Liver (tissue), 9 donors: Measurements from ENCODE around the gene CAPRIN2. TPM values are rescaled to one million over a fixed set of nuclear protein-coding genes. Genes with fewer than 3 reads are reported as not detected.

Source experiments
- DNase-seq: peaks from one replicate; pipeline ENCODE4 v3.0.0-alpha.2; 2017; ENCODE audit warnings: low spot score
- H3K27ac ChIP-seq, 2 donors: one replicate each; pipeline ENCODE4 v1.7.0; 2013; ENCODE audit warnings: inconsistent platforms in 2 of 2, low read length in 2 of 2, control low read depth in 1 of 2, low read depth in 1 of 2, mild to moderate bottlenecking in 1 of 2
- H3K27me3 ChIP-seq, 4 donors: one replicate each; pipeline versions ENCODE4 v1.6.1 to v1.7.0; 2013; ENCODE audit warnings: low read length in 3 of 4, inconsistent platforms in 1 of 4, mild to moderate bottlenecking in 1 of 4, moderate library complexity in 1 of 4; ENCODE audit not compliant: control insufficient read depth in 4 of 4, insufficient read depth in 4 of 4
- H3K36me3 ChIP-seq, 4 donors: one replicate each; pipeline versions ENCODE4 v1.6.1 to v1.7.0; 2013; ENCODE audit warnings: low read length in 3 of 4, mild to moderate bottlenecking in 3 of 4, low read depth in 1 of 4, moderate library complexity in 1 of 4; ENCODE audit not compliant: control insufficient read depth in 4 of 4, insufficient read depth in 3 of 4
- H3K4me1 ChIP-seq, 4 donors: one replicate each; pipeline versions ENCODE4 v1.6.1 to v1.7.0; 2013; ENCODE audit warnings: low read length in 3 of 4, mild to moderate bottlenecking in 3 of 4, moderate library complexity in 1 of 4; ENCODE audit not compliant: control insufficient read depth in 4 of 4, insufficient read depth in 4 of 4
- H3K4me3 ChIP-seq, 3 donors: one replicate each; pipeline versions ENCODE4 v1.6.1 to v1.7.0; 2013; ENCODE audit warnings: low read length in 3 of 3, control low read depth in 1 of 3, low read depth in 1 of 3, mild to moderate bottlenecking in 1 of 3
- H3K9ac ChIP-seq, 2 donors: one replicate each; pipeline ENCODE4 v1.7.0; 2013; ENCODE audit warnings: low read length in 2 of 2, mild to moderate bottlenecking in 2 of 2, moderate library complexity in 2 of 2, control low read depth in 1 of 2, low read depth in 1 of 2
- H3K9me3 ChIP-seq, 4 donors: one replicate each; pipeline versions ENCODE4 v1.6.1 to v1.7.0; 2013; ENCODE audit warnings: low read length in 3 of 4; ENCODE audit not compliant: control insufficient read depth in 4 of 4
- EGR1 ChIP-seq, 2 donors: IDR thresholded peaks; 2 replicates each; pipeline ENCODE4 v1.6.1; 2016 to 2018; ENCODE audit warnings: antibody characterized with exemption in 2 of 2, low read depth in 2 of 2
- FOXA1 ChIP-seq: IDR thresholded peaks from 2 replicates; pipeline ENCODE4 v1.6.1; 2016; ENCODE audit warnings: antibody characterized with exemption
- FOXA2 ChIP-seq: IDR thresholded peaks from 2 replicates; pipeline ENCODE4 v1.6.1; 2016; ENCODE audit warnings: antibody characterized with exemption
- GABPA ChIP-seq, 2 donors: IDR thresholded peaks in 1 of 2; conservative IDR thresholded peaks in 1 of 2; 2 replicates each; pipeline ENCODE4 v1.6.1; 2016; ENCODE audit warnings: antibody characterized with exemption in 2 of 2, mild to moderate bottlenecking in 1 of 2, moderate library complexity in 1 of 2
- HNF4A ChIP-seq, 2 donors: conservative IDR thresholded peaks; 2 replicates each; pipeline ENCODE4 v1.6.1; 2016; ENCODE audit warnings: antibody characterized with exemption in 2 of 2, mild to moderate bottlenecking in 2 of 2
- HNF4G ChIP-seq: IDR thresholded peaks from 2 replicates; pipeline ENCODE4 v1.6.1; 2016; ENCODE audit warnings: antibody characterized with exemption
- JUND ChIP-seq, 2 donors: IDR thresholded peaks; 2 replicates each; pipeline ENCODE4 v1.6.1; 2016; ENCODE audit warnings: antibody characterized with exemption in 2 of 2
- NR2F2 ChIP-seq: IDR thresholded peaks from 2 replicates; pipeline ENCODE4 v1.6.1; 2016; ENCODE audit warnings: antibody characterized with exemption
- RAD21 ChIP-seq, 2 donors: IDR thresholded peaks; 2 replicates each; pipeline ENCODE4 v1.6.1; 2016; ENCODE audit warnings: antibody characterized with exemption in 2 of 2, mild to moderate bottlenecking in 2 of 2
- RXRA ChIP-seq, 2 donors: IDR thresholded peaks; 2 replicates each; pipeline ENCODE4 v1.6.1; 2017 to 2018; ENCODE audit warnings: antibody characterized with exemption in 2 of 2, mild to moderate bottlenecking in 1 of 2
- SP1 ChIP-seq: IDR thresholded peaks from 2 replicates; pipeline ENCODE4 v1.6.1; 2018; ENCODE audit warnings: antibody characterized with exemption, mild to moderate bottlenecking
- TAF1 ChIP-seq: conservative IDR thresholded peaks from 2 replicates; pipeline ENCODE4 v1.6.1; 2016; ENCODE audit warnings: antibody characterized with exemption, mild to moderate bottlenecking
- YY1 ChIP-seq: IDR thresholded peaks from 2 replicates; pipeline ENCODE4 v1.6.1; 2016; ENCODE audit warnings: antibody characterized with exemption, mild to moderate bottlenecking
- WGBS: extraction: QIAGEN DNeasy Blood & Tissue Kit; methylation state at CpG from one replicate; pipeline ENCODE4 v1.1.7; 2013; 5-methylcytosine and 5-hydroxymethylcytosine counted together
- polyA plus RNA-seq, 2 donors: library from polyadenylated mRNA; stranded (reverse) in 1 of 2; unstranded in 1 of 2; fragments of 200-250 nt in 1 of 2; fragments of >200 nt in 1 of 2; fragmentation: Nextera tagmentation in 1 of 2; extraction: Ambion mirVana in 1 of 2; gene quantifications; one replicate each; pipeline versions ENCODE4 v1.2.1 to v1.2.3, GENCODE V29; 2013 to 2015
- total RNA-seq, 2 donors: library from RNA; depleted of rRNA; stranded (reverse); fragments of >200 nt; gene quantifications; one replicate each; pipeline ENCODE4 v1.2.3, GENCODE V29; 2014
- TF ChIP-seq, protein P1 (sequence below): fragments of 150-350 bp; IDR thresholded peaks from 2 replicates; pipeline ENCODE4 v1.5.1; 2017; ENCODE audit warnings: improper control_type of control experiment, low read depth, low read length; ENCODE audit not compliant: missing input control
- TF ChIP-seq, protein P2 (sequence below): IDR thresholded peaks from 2 replicates; pipeline ENCODE4 v1.6.1; 2016; ENCODE audit warnings: antibody characterized with exemption
- TF ChIP-seq, protein P3 (sequence below): IDR thresholded peaks from 2 replicates; pipeline ENCODE4 v1.6.1; 2016; ENCODE audit warnings: antibody characterized with exemption
- TF ChIP-seq, protein P4 (sequence below): IDR thresholded peaks from 2 replicates; pipeline ENCODE4 v1.6.1; 2016; ENCODE audit warnings: antibody characterized with exemption
- TF ChIP-seq, protein P5 (sequence below): IDR thresholded peaks from 2 replicates; pipeline ENCODE4 v1.6.1; 2016; ENCODE audit warnings: antibody characterized with exemption, mild to moderate bottlenecking
- donor health status: healthy.
- donor health status: healthy.
- donor health status: healthy.
- donor health status: healthy.
- donor health status: healthy.

The CAPRIN2 gene
- total and polyA plus RNA-seq, 4 donors, result 4.6 to 14.8 (median 9.4) TPM

DNA sequence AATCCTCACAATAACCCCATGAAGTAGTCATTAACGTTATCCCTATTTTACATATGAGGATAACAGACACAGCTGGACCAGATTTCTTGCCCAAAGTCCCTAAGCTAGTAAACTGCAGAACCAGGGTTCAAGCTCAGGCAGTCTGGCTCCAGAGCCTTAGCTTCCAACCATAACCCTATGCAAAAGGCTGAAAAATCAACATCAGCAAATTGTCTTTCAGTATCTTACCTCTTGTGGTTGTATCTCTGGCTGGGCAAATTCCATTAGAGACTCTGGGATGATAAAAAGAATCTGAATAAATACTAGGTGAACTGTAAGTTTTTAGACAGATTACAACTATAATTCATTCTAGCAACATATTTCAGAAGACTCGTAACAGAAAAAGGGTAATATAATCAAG lies 24.7 kb downstream of the CAPRIN2 start:
- Histone ChIP-seq H3K4me3 (no peak overlapping the region), H3K4me1 (peaks cover 0 to 3% (median 0%) of the 10 kb centered on the region in 4 donors), H3K9me3 (no peaks in the 10 kb centered on the region), H3K9ac (no peak overlapping the region), H3K27me3 (no peaks in the 10 kb centered on the region), H3K27ac (no peak overlapping the region), H3K36me3 (peaks cover 1 to 14% (median 11%) of the 10 kb centered on the region in 4 donors)
- TF ChIP-seq FOXA2, result no peak
- TF ChIP-seq GABPA (IDR thresholded peaks at IDR 0.05 in 1 of 2, conservative IDR thresholded peaks at IDR 0.05 in 1 of 2), result no peak
- TF ChIP-seq, protein P1, sequence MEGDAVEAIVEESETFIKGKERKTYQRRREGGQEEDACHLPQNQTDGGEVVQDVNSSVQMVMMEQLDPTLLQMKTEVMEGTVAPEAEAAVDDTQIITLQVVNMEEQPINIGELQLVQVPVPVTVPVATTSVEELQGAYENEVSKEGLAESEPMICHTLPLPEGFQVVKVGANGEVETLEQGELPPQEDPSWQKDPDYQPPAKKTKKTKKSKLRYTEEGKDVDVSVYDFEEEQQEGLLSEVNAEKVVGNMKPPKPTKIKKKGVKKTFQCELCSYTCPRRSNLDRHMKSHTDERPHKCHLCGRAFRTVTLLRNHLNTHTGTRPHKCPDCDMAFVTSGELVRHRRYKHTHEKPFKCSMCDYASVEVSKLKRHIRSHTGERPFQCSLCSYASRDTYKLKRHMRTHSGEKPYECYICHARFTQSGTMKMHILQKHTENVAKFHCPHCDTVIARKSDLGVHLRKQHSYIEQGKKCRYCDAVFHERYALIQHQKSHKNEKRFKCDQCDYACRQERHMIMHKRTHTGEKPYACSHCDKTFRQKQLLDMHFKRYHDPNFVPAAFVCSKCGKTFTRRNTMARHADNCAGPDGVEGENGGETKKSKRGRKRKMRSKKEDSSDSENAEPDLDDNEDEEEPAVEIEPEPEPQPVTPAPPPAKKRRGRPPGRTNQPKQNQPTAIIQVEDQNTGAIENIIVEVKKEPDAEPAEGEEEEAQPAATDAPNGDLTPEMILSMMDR, result no peak
- TF ChIP-seq, protein P2, sequence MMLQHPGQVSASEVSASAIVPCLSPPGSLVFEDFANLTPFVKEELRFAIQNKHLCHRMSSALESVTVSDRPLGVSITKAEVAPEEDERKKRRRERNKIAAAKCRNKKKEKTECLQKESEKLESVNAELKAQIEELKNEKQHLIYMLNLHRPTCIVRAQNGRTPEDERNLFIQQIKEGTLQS, result no peak
- TF ChIP-seq JUND (IDR thresholded peaks at IDR 0.05), result no peak
- TF ChIP-seq RXRA (IDR thresholded peaks at IDR 0.05), result no peak
- no peak for TF ChIP-seq RAD21 (IDR thresholded peaks at IDR 0.05)
- TF ChIP-seq EGR1 (IDR thresholded peaks at IDR 0.05; ENCODE audit: low read depth in 2 of 2), result no peak
- no peak for TF ChIP-seq FOXA1
- TF ChIP-seq, protein P3, sequence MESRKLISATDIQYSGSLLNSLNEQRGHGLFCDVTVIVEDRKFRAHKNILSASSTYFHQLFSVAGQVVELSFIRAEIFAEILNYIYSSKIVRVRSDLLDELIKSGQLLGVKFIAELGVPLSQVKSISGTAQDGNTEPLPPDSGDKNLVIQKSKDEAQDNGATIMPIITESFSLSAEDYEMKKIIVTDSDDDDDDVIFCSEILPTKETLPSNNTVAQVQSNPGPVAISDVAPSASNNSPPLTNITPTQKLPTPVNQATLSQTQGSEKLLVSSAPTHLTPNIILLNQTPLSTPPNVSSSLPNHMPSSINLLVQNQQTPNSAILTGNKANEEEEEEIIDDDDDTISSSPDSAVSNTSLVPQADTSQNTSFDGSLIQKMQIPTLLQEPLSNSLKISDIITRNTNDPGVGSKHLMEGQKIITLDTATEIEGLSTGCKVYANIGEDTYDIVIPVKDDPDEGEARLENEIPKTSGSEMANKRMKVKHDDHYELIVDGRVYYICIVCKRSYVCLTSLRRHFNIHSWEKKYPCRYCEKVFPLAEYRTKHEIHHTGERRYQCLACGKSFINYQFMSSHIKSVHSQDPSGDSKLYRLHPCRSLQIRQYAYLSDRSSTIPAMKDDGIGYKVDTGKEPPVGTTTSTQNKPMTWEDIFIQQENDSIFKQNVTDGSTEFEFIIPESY, result no peak
- no peak for TF ChIP-seq SP1
- TF ChIP-seq, protein P4, sequence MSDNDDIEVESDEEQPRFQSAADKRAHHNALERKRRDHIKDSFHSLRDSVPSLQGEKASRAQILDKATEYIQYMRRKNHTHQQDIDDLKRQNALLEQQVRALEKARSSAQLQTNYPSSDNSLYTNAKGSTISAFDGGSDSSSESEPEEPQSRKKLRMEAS, result no peak
- no peak for TF ChIP-seq HNF4G
- TF ChIP-seq, protein P5, sequence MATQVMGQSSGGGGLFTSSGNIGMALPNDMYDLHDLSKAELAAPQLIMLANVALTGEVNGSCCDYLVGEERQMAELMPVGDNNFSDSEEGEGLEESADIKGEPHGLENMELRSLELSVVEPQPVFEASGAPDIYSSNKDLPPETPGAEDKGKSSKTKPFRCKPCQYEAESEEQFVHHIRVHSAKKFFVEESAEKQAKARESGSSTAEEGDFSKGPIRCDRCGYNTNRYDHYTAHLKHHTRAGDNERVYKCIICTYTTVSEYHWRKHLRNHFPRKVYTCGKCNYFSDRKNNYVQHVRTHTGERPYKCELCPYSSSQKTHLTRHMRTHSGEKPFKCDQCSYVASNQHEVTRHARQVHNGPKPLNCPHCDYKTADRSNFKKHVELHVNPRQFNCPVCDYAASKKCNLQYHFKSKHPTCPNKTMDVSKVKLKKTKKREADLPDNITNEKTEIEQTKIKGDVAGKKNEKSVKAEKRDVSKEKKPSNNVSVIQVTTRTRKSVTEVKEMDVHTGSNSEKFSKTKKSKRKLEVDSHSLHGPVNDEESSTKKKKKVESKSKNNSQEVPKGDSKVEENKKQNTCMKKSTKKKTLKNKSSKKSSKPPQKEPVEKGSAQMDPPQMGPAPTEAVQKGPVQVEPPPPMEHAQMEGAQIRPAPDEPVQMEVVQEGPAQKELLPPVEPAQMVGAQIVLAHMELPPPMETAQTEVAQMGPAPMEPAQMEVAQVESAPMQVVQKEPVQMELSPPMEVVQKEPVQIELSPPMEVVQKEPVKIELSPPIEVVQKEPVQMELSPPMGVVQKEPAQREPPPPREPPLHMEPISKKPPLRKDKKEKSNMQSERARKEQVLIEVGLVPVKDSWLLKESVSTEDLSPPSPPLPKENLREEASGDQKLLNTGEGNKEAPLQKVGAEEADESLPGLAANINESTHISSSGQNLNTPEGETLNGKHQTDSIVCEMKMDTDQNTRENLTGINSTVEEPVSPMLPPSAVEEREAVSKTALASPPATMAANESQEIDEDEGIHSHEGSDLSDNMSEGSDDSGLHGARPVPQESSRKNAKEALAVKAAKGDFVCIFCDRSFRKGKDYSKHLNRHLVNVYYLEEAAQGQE, result no peak
- TF ChIP-seq HNF4A (conservative IDR thresholded peaks at IDR 0.05), result no peak
- no peak for TF ChIP-seq NR2F2
- no peak for TF ChIP-seq TAF1
- WGBS, result 98% methylated on average over 2 of the region's 2 CpGs
- DNase-seq, result no peak

DNA sequence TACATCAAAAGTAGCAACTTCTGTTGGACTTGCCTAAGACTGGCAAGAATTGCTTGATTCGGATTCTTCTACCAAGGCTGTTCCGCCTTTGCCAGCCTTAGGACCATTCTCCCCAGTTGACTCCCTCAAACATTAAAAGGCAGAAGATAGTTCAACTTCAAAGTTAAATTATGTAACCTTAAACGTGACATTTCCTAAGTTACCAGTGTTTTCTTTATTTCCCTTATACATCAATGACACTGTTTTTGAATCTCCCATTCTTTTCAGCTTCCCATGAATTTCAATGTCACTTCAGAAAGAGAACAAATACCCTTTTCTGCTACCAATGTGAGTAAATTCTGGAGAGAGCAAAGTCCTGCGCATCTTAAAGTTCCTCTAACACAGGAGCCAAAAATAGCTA lies 25.2 kb downstream of the CAPRIN2 start:
- Histone ChIP-seq H3K27ac (no peak overlapping the region), H3K27me3 (no peaks in the 10 kb centered on the region), H3K9me3 (no peaks in the 10 kb centered on the region), H3K4me1 (peaks cover 0 to 3% (median 0%) of the 10 kb centered on the region in 4 donors), H3K9ac (no peak overlapping the region), H3K4me3 (no peak overlapping the region), H3K36me3 (peaks cover 1 to 16% (median 9%) of the 10 kb centered on the region in 4 donors)
- 93% methylated on average over 4 of the region's 4 CpGs for WGBS
- no peak for DNase-seq
- TF ChIP-seq RAD21 (IDR thresholded peaks at IDR 0.05) (no peak), GABPA (IDR thresholded peaks at IDR 0.05 in 1 of 2, conservative IDR thresholded peaks at IDR 0.05 in 1 of 2) (no peak), TAF1 (no peak), SP1 (no peak), HNF4A (conservative IDR thresholded peaks at IDR 0.05) (no peak), FOXA1 (no peak), HNF4G (no peak), RXRA (IDR thresholded peaks at IDR 0.05) (no peak), YY1 (no peak), EGR1 (IDR thresholded peaks at IDR 0.05; ENCODE audit: low read depth in 2 of 2) (no peak), NR2F2 (no peak)
- TF ChIP-seq, protein P4, result no peak
- TF ChIP-seq, protein P5, result no peak
- TF ChIP-seq, protein P2, result no peak
